HG03354 (cell line): Measurements from ENCODE around the gene UBAC1.
"Not testable (repeated sequence)": the region's sequence is repeated elsewhere in the genome, so short reads cannot be mapped to it uniquely, and the experiment has no call there.

Source experiments
- ATAC-seq: cut with Tn5 transposase; IDR thresholded peaks from one replicate; pipeline ENCODE4 v1.9.1; 2021; ENCODE audit warnings: mild to moderate bottlenecking; ENCODE audit not compliant: unreplicated experiment, poor library complexity, severe bottlenecking

UBAC1 gene

DNA sequence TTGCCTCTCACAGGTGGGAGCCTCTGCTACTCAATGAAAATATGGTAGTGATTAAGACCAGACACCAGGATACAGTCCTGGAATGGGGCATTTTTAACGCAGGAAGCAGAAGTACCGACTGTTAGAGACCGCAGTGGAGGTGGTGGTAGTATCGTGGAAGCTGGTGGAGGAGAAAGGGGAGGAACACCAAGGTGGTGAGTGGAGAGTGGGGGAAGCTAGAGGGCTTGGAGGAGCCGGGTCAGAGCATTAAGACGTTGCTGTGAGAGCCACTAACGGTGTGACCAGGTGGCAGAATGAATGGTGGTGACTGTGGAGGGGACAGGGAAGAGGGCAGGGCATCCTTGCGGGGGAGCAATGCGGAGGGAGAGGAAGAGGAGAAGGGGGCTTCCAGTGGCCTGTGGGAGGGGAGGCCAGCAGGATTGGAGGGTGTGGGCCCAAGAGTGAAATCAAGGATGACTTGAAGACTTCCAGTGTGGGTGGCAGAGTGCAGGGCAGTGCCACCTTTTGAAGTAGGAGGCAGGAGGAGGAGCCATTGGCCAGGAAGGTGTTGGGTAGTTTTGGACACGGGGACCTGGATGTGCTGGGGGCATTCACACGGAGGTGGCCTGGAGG, 1.6 kb upstream of the UBAC1 start:
- no peak for ATAC-seq

DNA sequence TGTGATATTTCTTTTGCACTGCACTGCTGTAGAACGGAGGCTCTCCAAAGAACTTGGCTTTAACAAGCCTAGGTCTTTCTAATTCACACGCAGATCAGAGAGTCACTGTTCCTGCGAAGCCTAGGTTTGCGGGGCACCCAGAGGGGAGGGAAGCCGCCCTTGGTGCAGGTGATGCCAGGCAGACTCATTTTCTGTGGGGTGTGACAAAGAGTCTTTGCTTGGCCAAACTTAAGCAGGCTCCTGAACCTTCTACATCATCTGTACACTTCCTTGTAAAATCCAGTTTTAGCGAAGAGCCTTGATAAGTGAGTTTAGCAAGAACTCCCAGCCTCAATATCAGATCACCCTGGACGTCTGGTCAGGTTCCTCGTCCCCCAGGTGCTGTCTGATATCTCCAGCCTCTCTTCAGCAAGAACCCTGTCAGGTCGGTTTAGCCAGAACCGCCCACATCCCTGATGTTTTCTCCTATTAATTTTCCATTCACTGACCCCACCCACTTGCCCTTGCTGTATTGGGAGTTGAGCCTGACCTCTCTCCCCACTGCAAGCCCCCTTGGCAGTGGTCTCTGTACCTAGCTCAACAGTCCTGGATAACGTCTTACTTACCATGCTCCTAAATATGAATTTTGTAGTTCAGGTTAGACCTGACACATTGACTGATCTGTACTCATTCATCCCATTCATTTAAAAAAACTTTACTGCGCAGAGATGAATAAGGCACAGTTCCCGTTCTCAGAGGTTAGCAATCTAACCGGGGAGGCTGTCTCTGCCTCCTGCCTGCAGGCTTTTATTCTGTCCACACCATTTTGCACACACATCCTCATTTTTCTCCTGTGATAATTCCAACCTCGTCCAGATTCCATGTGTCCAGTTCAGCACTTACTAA, 880 bp upstream of the UBAC1 start:
- ATAC-seq = no peak

DNA sequence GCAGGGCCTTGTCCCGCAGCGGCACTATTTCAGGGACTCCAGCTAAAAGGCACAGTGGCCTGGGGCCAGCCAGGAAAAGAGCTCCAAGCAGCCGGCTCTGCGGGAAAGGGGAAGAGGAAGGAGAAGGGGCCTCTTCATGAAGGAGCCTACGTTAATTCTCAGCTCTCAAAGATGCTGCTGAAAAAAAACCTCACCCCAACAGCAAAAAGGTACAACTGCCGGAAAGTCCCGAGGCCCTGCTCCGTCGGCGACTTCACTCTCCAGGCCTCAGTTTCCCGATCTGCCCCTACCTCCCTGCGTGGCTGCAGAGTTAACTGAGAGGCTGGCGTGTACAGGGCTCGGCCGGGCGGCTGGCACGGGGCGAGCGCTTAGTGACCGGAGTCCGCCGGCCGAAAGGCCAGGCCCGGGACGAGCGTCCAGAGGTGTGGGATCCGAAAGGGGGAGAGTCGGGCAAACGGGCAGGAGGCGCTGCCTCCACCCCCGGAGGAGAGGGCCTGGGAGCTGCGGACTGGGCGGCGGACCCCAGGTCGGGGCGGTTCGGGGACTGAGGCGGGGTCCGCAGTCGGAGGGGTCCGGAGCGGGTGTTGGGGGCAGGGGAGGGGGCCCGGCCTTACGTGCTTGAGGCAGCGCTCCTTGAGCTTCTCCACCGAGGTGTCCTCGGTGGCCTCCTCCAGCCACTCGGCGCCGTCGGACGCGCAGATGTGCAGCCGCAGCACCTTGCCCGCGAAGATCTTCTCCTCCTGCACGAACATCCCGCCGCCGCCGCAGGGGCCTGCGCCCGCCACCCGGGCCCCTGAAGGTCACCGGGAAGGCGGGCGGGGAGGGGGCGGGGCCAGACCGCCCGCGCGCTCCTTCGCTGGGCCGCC, 529 bp downstream of the UBAC1 start:
- peak; percentile 19 for ATAC-seq

DNA sequence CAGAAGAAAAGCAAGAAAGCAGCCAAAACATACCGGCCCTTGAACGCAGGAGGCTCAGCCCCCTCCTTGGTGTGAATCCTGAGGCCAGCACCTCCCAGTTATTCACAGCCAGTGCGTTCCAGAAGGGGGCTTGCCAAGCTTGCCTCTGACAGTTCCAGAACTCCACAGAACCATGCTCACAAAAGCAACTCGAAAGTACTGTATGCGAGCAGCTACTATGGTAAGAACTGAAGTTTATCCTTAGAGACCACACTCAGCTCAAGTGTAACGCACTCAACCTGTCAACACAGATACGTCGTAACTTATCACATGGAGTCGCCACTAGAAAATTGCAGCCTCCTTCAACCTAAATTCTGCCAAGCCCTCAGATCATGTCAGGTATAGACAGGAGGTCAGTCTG, 1.4 kb downstream of the UBAC1 start:
- no peak for ATAC-seq

DNA sequence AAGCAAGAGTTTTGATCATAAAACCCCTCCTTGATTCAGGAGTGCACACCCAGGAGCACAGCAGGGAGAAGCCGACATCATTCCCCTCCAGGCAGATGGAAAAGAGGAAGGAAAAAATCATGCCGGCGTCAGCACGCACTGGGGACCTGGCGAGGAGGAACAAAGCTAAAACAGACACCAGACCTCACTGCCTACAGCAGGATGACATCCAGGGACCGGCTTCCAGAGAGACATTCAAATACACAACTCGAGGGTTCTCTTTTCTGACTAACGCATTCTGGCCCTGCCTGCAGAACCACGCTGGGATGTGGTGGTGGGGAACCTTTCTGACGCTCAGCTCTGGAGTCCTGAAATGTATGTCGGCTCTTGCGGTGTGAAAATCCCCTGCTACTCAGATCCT, 2.7 kb downstream of the UBAC1 start:
- no peak for ATAC-seq

DNA sequence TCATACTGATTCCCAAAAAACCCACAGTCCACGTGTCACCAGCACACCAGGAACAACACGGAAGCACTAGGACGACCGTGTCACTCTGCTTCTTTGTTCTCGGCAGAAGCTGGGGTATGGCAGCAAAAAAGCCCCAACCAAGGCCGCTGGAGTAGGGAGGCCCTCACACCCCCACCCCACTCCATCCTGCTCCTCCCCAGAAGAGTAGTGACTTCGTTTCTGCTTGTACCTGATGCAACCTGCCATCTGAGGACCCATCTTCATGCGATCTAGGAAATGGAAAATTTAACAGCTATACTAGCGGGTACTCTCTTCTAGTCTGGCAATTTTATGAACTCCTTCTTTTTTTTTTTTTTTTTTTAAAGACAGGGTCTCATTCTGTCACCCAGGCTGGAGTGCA, 3.7 kb downstream of the UBAC1 start:
- no peak for ATAC-seq

DNA sequence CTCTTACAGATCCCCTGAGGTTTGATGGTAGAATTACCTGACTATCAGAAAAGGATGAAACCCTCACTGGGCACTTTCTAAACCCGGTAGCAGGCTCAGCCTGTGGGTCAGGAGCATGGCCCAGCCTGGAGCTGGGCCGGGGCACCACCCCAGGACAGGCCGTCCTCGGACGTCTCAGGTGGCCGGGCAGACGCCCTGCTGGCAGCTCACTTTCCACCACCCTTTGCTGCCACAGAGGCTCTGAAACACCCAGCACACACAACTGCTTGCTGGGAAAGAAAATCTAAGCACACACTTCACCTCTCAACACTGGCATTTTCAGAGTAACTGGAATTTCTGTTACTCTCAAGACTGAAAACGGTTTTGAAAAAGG, 4.4 kb downstream of the UBAC1 start:
- ATAC-seq = no peak

DNA sequence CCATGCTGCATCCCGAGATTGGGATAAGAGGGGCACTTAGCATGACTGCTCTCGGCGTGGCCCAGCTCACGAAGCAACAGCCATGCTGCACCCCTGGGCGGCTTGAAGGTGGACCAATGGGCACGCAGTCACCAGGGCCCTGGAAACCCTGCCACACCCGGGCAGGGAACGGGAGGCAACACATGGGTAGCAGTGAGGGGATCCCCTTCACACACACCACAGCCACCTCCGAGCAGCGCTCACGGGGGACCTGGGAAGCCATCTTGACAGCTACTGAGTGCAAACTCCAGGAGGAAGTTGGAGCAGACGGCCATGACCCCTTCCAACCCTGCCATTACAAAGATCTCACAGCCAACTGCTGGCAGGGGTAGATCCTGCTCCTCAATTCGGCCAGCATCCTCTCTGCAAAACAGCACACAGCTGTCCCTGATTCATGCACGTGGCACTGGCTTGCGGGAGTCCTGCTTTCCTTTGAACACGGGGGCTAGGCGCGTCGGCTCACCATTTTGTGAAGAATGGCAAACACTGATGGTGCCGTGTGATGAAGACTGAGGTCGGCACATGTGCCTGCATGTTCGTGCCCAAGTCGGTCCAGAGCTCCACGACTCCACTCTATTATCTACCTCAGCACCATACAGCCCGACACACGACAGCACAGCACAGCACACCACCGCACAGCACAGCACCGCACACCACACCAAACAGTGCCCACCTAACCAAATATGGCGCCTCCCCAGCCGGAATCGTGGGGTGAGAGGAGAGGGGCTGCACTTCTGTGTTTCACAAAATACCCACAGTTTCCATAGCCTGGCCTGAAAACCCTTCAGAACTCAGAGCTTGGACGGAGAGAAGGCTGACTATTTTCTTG, 5.0 kb downstream of the UBAC1 start:
- ATAC-seq = no peak

DNA sequence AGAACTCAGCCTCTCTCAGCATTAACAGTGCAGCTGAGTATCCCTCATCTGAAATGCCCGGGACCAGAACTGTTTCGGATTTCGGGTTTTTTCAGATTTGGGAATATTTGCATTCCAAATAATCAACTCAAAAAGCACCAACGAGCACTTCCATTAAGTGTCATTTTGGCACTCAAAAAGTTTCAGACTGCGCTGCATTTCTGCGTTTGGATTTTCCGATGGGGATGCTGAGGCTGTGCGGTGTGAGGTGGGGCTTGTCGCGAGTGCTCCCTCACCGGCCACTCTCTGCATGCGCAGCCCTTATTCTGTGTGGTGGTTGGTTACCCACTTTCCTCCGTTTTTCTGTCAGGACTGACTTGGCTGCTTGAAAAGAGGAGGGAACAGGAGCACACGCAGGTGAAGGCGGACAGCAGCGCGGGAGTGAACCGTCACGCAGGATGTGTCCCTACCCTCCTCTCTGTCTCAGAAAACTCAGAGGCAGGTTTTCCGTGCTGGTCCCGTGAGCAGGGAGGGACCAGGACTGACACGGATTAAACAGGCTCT, 8.4 kb downstream of the UBAC1 start:
- no peak for ATAC-seq

DNA sequence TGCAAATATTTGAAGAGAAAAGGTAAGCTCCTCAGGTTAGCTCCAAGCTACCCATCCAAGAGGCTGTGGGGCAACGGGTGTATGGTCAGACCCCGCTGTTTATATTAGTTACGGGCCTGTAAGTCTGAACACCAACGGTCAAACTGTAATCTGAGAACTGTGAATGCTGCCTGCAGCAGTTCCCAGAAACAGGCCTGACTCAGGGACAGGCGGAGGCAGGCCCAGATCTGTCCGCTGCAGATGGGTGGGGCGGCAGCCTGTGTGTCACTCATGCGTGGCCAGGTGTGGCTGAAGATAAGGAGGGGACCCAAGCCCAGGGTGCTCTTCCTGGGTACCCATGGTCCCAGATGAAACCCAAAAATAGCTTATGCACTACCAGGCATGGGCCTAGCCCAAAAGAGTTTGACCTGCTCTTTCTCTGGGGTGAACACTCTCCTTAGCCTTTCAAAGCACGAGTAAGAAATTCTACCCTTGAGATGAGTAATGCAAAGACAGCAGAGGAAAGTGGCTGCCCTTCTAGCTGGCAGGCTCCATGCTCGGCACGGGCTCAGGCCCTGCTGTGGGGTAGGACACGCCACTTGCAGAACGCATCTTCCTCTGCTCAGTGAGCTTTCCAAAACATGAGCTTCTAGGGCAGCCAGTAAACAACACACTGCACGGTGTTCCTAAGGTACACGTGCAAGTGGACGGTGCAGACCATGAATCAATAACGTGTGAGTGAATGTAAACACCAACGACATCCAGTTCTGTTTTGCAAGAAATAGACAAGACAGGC, 9.1 kb downstream of the UBAC1 start:
- ATAC-seq = no peak

DNA sequence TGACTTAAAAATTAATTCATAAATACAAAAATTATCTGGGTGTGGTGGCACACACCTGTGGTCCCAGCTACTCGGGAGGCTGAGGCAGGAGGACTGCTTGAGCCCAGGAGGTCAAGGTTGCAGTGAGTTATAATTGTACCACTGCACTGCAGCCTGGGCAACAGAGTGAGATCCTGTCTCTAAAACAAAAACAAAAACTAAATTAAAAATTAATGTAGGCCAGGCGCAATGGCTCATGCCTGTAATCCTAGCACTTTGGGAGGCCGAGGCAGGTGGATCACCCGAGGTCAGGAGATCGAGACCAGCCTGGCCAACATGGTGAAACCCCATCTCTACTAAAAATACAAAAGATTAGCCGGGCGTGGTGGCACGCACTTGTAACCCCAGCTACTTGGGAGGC, 9.9 kb downstream of the UBAC1 start:
- ATAC-seq = not testable (repeated sequence)

DNA sequence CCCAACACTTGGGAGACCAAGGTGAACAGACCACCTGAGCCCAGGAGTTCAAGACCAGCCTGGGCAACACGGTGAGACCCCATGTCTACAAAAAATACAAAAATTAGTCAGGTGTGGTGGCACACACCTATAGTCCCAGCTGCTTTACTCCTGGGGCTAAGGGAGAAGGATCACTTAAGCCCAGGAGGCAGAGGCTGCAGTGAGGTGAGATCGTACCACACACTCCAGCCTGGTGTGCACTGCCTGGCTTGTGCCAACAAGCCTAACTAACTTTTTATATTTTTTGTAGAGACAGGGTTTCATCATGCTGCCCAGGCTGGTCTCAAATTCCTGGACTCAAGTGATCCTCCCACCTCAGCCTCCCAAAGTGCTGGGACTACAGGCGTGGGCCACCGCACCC, 10.3 kb downstream of the UBAC1 start:
- ATAC-seq = not testable (repeated sequence)

DNA sequence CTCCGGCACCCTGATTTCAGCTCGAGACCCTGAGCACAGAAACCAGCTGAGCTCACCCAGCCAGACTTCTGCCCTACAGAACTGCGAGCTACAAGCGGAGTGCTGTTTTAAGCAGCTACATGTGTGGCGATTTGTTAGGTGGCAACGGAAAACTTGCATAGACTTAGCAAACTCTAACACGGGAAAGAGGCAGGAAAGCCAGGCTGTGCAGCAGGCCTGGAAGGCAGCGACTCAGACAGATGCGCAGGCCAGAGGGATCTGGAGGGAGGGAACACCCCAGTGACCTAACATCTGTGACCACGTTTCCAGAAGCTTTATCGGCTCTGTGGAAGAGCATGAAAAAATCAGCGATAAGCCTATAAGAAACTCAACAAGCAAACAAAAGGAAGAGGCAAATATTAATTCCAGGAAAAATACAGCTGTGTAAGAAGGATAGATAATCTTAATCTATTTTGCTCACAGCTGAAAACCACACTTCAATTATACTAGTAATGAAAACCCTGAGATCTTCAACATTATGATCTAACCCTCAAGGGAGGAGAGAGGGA, 11.0 kb downstream of the UBAC1 start:
- ATAC-seq = no peak

DNA sequence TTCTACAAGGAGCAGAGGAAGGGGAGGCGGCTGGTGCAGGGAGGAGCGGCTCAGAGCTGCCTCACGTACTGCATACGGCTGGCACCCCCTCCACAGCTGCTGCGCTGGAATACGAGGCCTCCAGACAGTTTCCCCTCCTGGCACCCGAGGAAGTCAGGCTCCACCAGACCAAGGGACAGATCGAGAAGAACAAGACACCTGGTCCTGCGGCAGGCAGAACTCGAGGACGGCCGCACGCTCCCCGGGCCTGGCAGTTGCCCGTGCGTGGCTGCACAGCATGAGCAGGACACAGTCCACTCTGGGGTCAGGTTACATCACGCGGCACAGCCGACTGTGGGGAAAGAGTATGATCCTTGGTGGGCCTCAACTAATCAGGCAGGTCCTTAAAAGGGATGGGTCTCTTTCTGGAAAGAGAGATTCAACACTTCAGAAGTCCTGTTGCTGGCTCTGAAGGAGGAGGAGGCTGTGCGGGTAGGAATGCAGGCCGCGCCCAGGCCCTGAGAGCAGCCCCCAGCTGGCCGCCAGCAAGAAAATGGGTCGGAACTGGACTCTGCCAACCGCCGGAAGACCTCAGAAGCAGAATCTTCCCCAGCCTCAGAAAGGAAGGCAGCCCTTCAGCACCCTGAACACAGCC, 11.6 kb downstream of the UBAC1 start:
- no peak for ATAC-seq

DNA sequence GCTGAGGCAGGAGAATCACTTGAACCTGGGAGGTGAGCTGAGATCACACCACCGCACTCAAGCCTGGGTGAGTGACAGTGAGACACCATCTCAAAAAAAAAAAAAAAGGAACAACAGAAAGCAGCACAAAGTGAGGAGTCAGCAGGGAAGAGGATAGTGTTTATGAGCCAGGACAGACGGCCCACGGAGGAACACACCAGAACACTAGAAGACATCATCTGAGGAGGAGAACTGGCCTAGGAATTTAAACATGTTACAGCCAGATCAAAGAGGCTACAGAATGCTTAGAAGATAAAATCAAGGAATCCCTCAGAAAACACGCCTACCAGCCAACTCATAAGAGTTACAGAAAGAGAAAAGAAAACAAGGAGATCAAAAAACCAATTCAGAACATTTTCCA, 12.2 kb downstream of the UBAC1 start:
- no peak for ATAC-seq

DNA sequence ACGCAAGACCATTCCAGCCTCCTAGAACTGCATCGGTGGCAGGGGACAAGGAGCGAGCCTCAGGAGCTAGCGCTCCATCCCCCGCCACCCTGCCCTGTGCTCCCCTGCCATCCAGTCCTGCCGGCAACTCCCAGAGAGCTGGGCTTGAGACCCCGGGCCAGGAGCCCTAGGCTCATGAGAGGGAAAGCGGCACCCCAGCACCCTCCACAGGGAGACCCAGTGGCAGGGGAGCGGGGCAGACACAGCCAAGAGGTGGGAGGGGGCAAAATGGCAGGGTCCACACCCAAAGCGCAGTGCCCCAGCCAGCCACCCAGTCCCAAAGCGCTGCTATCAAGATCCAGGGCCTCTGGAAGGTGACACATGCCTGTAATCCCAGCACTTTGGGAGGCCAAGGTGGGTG, 12.7 kb downstream of the UBAC1 start:
- no peak for ATAC-seq

DNA sequence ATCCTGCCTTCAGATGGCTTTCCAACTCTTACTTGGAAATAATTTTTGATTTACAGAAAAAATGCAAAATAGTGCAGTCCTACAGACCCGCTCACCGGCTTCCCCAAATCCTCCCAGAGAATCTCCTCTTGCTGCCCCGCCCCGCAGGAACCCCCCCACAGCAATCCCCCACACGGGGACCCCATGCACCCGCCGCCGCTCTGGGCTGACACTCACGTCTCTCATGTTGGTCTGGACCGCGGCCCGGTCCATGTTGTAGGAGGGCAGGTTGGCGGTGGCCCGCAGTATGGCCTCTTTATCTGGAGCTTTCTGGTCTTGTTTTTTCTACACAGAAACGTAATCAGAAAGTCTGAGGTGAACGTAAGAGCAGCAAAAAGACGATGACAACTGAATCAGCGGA, 13.6 kb downstream of the UBAC1 start:
- no peak for ATAC-seq

DNA sequence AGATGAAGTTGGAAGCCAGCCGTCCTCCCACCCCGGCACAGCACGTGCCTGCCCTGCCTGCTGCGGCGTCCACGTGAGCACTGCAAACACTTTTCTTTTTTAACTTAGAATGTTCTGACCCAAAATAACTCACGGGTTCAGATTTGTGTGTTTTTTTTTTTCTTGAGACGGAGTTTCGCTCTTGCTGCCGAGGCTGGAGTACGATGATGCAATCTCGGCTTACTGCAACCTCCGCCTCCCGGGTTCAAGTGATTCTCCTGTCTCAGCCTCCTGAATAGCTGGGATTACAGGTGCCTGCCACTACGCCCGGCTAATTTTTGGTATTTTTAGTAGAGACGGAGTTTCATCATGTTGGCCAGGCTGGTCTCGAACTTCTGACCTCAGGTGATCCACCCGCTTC, 14.1 kb downstream of the UBAC1 start:
- not testable (repeated sequence) for ATAC-seq
